ENCODE data around the gene NTN3.

Gene NTN3

GRCh38 chr16:2468725-2469398, 2.2 kb upstream of the NTN3 start:
- H3K4me3 ChIP-seq (ENCODE audit: low read length): peak overlapping the region; percentile 71
- H3K9me3 ChIP-seq (ENCODE audit: control insufficient read depth, low read length): no peaks in the 10 kb centered on the region
- no peak for DNase-seq (ENCODE audit: low read depth)
- no peaks in the 10 kb centered on the region for H3K36me3 ChIP-seq (ENCODE audit: control insufficient read depth, insufficient read depth, low read length, severe bottlenecking)
- H3K9ac ChIP-seq (ENCODE audit: low read length): no peak overlapping the region
- no peaks in the 10 kb centered on the region for H3K27me3 ChIP-seq (replicated peaks; ENCODE audit: control insufficient read depth, insufficient read depth, low read length)
- peaks cover 13% of the 10 kb centered on the region for H3K4me1 ChIP-seq (ENCODE audit: control insufficient read depth, insufficient read depth, low read length)

- H3K4me1 ChIP-seq (ENCODE audit: control insufficient read depth, insufficient read depth, low read length): peaks cover 11% of the 10 kb centered on the region
- H3K4me3 ChIP-seq (ENCODE audit: low read length): no peak overlapping the region
- H3K9ac ChIP-seq (ENCODE audit: low read length): no peak overlapping the region
- H3K36me3 ChIP-seq (ENCODE audit: control insufficient read depth, insufficient read depth, low read length, severe bottlenecking): no peaks in the 10 kb centered on the region
- H3K9me3 ChIP-seq (ENCODE audit: control insufficient read depth, low read length): no peaks in the 10 kb centered on the region
- no peaks in the 10 kb centered on the region for H3K27me3 ChIP-seq (replicated peaks; ENCODE audit: control insufficient read depth, insufficient read depth, low read length)
- DNase-seq (ENCODE audit: low read depth): no peak
Observed at GRCh38 chr16:2469399-2470233, 1.5 kb upstream of the NTN3 start.

- H3K36me3 ChIP-seq (ENCODE audit: control insufficient read depth, insufficient read depth, low read length, severe bottlenecking): no peaks in the 10 kb centered on the region
- H3K4me3 ChIP-seq (ENCODE audit: low read length): no peak overlapping the region
- H3K9ac ChIP-seq (ENCODE audit: low read length): no peak overlapping the region
- no peaks in the 10 kb centered on the region for H3K27me3 ChIP-seq (replicated peaks; ENCODE audit: control insufficient read depth, insufficient read depth, low read length)
- peaks cover 11% of the 10 kb centered on the region for H3K4me1 ChIP-seq (ENCODE audit: control insufficient read depth, insufficient read depth, low read length)
- H3K9me3 ChIP-seq (ENCODE audit: control insufficient read depth, low read length): no peaks in the 10 kb centered on the region
- DNase-seq (ENCODE audit: low read depth): no peak
Observed at GRCh38 chr16:2470234-2470601, 879 bp upstream of the NTN3 start.

- Histone ChIP-seq H3K9me3 (ENCODE audit: control insufficient read depth, low read length) (no peaks in the 10 kb centered on the region), H3K27me3 (replicated peaks; ENCODE audit: control insufficient read depth, insufficient read depth, low read length) (no peaks in the 10 kb centered on the region), H3K36me3 (ENCODE audit: control insufficient read depth, insufficient read depth, low read length, severe bottlenecking) (no peaks in the 10 kb centered on the region), H3K4me3 (ENCODE audit: low read length) (no peak overlapping the region), H3K4me1 (ENCODE audit: control insufficient read depth, insufficient read depth, low read length) (peaks cover 11% of the 10 kb centered on the region), H3K9ac (ENCODE audit: low read length) (no peak overlapping the region)
- no peak for DNase-seq (ENCODE audit: low read depth)
Observed at GRCh38 chr16:2470603-2471015, 488 bp upstream of the NTN3 start.

GRCh38 chr16:2471653-2472487, 773 bp downstream of the NTN3 start:
- Histone ChIP-seq H3K36me3 (ENCODE audit: control insufficient read depth, insufficient read depth, low read length, severe bottlenecking) (no peaks in the 10 kb centered on the region), H3K4me1 (ENCODE audit: control insufficient read depth, insufficient read depth, low read length) (peaks cover 18% of the 10 kb centered on the region), H3K27me3 (replicated peaks; ENCODE audit: control insufficient read depth, insufficient read depth, low read length) (no peaks in the 10 kb centered on the region), H3K4me3 (ENCODE audit: low read length) (no peak overlapping the region), H3K9ac (ENCODE audit: low read length) (no peak overlapping the region), H3K9me3 (ENCODE audit: control insufficient read depth, low read length) (no peaks in the 10 kb centered on the region)
- no peak for DNase-seq (ENCODE audit: low read depth)

GRCh38 chr16:2472488-2472864, 1.4 kb downstream of the NTN3 start:
- no peak overlapping the region for H3K9ac ChIP-seq (ENCODE audit: low read length)
- no peaks in the 10 kb centered on the region for H3K27me3 ChIP-seq (replicated peaks; ENCODE audit: control insufficient read depth, insufficient read depth, low read length)
- DNase-seq (ENCODE audit: low read depth): no peak
- H3K9me3 ChIP-seq (ENCODE audit: control insufficient read depth, low read length): no peaks in the 10 kb centered on the region
- H3K4me3 ChIP-seq (ENCODE audit: low read length): no peak overlapping the region
- peaks cover 18% of the 10 kb centered on the region for H3K4me1 ChIP-seq (ENCODE audit: control insufficient read depth, insufficient read depth, low read length)
- no peaks in the 10 kb centered on the region for H3K36me3 ChIP-seq (ENCODE audit: control insufficient read depth, insufficient read depth, low read length, severe bottlenecking)

- peaks cover 18% of the 10 kb centered on the region for H3K4me1 ChIP-seq (ENCODE audit: control insufficient read depth, insufficient read depth, low read length)
Observed at GRCh38 chr16:2472885-2473445, 1.9 kb downstream of the NTN3 start.

GRCh38 chr16:2473446-2473926, 2.4 kb downstream of the NTN3 start:
- Histone ChIP-seq H3K4me1 (ENCODE audit: control insufficient read depth, insufficient read depth, low read length) (peaks cover 14% of the 10 kb centered on the region), H3K36me3 (ENCODE audit: control insufficient read depth, insufficient read depth, low read length, severe bottlenecking) (no peaks in the 10 kb centered on the region), H3K27me3 (replicated peaks; ENCODE audit: control insufficient read depth, insufficient read depth, low read length) (no peaks in the 10 kb centered on the region), H3K4me3 (ENCODE audit: low read length) (no peak overlapping the region), H3K9me3 (ENCODE audit: control insufficient read depth, low read length) (no peaks in the 10 kb centered on the region), H3K9ac (ENCODE audit: low read length) (no peak overlapping the region)
- no peak for DNase-seq (ENCODE audit: low read depth)

More at GRCh38 chr16:2472885-2473445, 1.9 kb downstream of the NTN3 start:
- no peak overlapping the region for H3K4me3 ChIP-seq (ENCODE audit: low read length)
- H3K9me3 ChIP-seq (ENCODE audit: control insufficient read depth, low read length): no peaks in the 10 kb centered on the region
- DNase-seq (ENCODE audit: low read depth): no peak
- no peak overlapping the region for H3K9ac ChIP-seq (ENCODE audit: low read length)
- H3K27me3 ChIP-seq (replicated peaks; ENCODE audit: control insufficient read depth, insufficient read depth, low read length): no peaks in the 10 kb centered on the region
- H3K36me3 ChIP-seq (ENCODE audit: control insufficient read depth, insufficient read depth, low read length, severe bottlenecking): no peaks in the 10 kb centered on the region

GRCh38 chr16:2473999-2474876, 3.1 kb downstream of the NTN3 start:
- Histone ChIP-seq H3K9me3 (ENCODE audit: control insufficient read depth, low read length) (no peaks in the 10 kb centered on the region), H3K9ac (ENCODE audit: low read length) (peak overlapping the region; percentile 91), H3K36me3 (ENCODE audit: control insufficient read depth, insufficient read depth, low read length, severe bottlenecking) (no peaks in the 10 kb centered on the region), H3K4me3 (ENCODE audit: low read length) (peak overlapping the region; percentile 86), H3K27me3 (replicated peaks; ENCODE audit: control insufficient read depth, insufficient read depth, low read length) (no peaks in the 10 kb centered on the region), H3K4me1 (ENCODE audit: control insufficient read depth, insufficient read depth, low read length) (peaks cover 7% of the 10 kb centered on the region)
- DNase-seq (ENCODE audit: low read depth): peak; percentile 83

- Histone ChIP-seq H3K4me1 (ENCODE audit: control insufficient read depth, insufficient read depth, low read length) (peaks cover 7% of the 10 kb centered on the region), H3K36me3 (ENCODE audit: control insufficient read depth, insufficient read depth, low read length, severe bottlenecking) (no peaks in the 10 kb centered on the region), H3K9ac (ENCODE audit: low read length) (peak within 1 kb of the TSS; percentile 91), H3K4me3 (ENCODE audit: low read length) (peak within 1 kb of the TSS; percentile 86), H3K27me3 (replicated peaks; ENCODE audit: control insufficient read depth, insufficient read depth, low read length) (no peaks in the 10 kb centered on the region), H3K9me3 (ENCODE audit: control insufficient read depth, low read length) (no peaks in the 10 kb centered on the region)
- DNase-seq (ENCODE audit: low read depth): peak; percentile 96
Observed at GRCh38 chr16:2474877-2475412, 3.8 kb downstream of the NTN3 start, which contains the start of gene TBC1D24. TBC1D24 (plus strand) TSS chr16:2475127; CDS start chr16:2496149, 21,022 bp downstream.
